GM12873 (cell line): ENCODE data around the gene SCN2A.

ENCODE experiments used
- TF ChIP-seq, protein P1 (sequence below): IDR thresholded peaks from 2 replicates; pipeline ENCODE4 v1.5.1; 2012; ENCODE audit warnings: low read depth, mild to moderate bottlenecking, moderate library complexity, low read length, control low read depth; ENCODE audit not compliant: insufficient read depth; ENCODE audit errors: missing control alignments

Gene SCN2A

DNA sequence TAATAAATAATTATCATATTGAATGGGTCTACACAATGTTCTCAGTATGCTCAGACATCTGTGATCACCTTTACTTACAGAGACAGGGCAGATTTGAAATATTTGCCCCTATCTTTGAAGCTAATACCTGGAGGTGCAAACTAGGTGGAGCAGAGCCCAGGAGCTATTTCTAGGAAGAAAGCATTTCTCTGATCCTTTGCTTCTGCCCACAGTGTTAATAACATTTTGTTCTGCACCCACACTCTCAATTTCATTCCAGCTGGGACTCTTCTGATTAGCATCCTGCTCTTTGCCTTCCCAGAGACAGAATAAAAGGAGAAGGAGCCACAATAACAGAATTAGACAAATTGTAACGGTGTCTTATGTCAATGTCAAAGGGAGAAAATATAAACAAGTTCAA, 11.6 kb upstream of the SCN2A start:
- TF ChIP-seq, protein P1, sequence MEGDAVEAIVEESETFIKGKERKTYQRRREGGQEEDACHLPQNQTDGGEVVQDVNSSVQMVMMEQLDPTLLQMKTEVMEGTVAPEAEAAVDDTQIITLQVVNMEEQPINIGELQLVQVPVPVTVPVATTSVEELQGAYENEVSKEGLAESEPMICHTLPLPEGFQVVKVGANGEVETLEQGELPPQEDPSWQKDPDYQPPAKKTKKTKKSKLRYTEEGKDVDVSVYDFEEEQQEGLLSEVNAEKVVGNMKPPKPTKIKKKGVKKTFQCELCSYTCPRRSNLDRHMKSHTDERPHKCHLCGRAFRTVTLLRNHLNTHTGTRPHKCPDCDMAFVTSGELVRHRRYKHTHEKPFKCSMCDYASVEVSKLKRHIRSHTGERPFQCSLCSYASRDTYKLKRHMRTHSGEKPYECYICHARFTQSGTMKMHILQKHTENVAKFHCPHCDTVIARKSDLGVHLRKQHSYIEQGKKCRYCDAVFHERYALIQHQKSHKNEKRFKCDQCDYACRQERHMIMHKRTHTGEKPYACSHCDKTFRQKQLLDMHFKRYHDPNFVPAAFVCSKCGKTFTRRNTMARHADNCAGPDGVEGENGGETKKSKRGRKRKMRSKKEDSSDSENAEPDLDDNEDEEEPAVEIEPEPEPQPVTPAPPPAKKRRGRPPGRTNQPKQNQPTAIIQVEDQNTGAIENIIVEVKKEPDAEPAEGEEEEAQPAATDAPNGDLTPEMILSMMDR: no peak

DNA sequence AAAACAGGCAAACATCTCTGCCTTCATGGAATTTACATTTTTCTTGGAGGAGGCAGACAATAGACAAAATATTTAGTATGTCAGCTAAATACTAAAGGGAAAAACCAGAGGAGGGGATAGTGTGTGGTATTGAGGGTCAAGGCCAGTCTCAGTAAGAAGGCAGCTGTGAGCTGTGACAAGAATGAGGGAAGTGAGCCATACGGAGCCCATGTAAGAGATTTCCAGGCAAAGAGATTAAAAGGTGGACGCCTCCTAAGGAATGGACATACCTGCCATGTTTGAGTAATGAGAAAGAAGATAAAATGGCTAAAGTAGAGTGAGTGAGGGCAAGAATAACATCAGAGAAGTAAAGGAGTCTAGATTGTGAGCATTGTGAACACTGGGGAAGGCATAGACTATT, 2.2 kb upstream of the SCN2A start:
- TF ChIP-seq, protein P1: no peak

DNA sequence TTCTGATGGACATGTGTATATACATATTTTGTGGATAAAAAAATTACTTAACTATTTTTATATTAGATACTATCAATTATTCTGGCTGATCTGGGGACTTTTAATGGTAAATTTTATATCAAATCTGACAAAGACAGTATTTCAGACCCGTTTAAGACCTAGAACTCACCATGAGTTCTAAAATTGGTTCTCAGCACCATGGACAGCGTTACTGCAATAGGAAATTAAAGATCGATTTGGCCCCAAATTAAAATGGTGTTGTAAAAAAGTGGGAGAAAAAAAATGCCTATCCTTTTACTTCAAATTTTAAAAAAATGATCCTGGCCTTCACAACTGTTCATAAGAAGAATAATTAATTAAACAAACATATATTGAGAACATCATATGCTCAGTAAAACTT, 919 bp upstream of the SCN2A start:
- TF ChIP-seq, protein P1: no peak

DNA sequence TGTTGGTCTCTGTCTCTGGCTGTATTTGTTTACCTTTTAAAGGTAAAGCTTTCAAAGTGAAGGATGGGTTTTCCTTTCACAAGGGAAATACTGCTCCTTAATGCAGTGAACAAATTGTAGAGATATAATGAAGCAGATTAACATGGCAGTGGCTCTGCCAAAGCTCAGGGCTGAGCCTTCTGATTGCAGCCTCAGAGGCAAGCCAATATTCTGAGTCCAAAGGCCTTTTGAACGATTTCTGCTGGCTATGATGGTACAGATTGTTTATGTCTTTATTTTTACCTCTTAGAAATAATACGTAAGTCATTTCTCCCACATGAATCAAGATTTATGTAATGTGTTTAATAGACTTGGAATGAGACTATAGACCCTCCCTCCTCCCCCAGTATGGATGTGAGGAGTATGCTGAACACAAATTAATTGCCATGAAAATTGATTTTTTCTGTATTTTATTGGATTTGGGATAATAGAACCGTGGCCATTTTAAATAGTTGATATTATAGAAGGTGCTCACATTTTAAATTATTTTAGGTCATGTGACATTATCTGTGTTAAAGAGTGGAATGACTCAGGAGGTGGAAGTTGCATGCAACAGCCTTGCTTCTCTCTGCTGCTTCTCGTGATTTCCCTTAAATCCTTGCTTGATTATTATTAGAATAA, 772 bp downstream of the SCN2A start:
- TF ChIP-seq, protein P1: no peak

DNA sequence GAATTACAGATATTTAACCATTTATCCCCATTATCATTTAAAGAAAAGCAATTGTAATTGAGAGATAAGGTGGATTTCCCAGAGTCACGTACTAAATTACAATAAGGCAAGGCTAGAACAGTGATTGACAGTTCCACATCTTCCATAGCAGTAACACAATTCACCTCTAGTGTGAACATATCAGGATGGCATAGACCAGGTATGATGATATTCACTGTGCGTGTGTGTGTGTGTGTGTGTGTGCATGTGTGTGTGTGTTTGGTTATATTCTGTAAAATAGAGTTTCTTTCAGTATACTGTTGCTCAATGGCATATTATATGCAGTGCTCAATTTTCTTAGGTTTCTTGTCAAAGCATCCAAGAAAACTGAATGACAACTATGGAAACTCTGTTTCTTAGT, 1.7 kb downstream of the SCN2A start:
- TF ChIP-seq, protein P1: no peak

DNA sequence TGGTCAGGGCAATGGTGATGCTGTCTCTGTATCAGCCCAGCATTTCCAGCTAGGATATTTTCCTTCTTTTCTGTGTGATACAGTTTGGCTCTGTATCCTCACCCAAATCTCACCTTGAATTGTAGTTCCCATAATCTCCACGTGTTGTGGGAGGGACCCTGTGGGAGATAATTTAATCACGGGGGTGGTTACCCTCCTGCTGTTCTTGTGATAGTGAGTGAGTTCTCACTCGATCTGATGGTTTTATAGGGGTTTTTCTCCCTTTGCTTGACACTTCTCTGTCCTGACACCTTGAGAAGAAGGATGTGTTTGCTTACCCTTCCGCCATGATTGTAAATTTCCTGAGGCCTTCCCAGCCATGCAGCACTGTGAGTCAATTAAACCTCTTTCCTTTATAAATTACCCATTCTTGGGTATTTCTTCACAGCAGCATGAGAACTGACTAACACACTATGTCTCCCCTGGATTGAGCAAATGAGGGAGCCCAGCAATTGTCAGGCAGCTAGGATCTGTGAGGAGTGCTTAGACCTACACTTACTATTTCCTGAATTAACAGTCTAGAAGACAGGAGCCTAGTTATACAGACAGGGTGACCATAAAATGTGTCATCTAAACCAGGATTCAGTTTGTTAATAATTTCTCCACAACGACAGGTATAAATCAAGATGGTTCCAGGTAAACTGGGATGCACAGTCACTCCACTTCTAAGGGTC, 6.0 kb downstream of the SCN2A start:
- TF ChIP-seq, protein P1: no peak

DNA sequence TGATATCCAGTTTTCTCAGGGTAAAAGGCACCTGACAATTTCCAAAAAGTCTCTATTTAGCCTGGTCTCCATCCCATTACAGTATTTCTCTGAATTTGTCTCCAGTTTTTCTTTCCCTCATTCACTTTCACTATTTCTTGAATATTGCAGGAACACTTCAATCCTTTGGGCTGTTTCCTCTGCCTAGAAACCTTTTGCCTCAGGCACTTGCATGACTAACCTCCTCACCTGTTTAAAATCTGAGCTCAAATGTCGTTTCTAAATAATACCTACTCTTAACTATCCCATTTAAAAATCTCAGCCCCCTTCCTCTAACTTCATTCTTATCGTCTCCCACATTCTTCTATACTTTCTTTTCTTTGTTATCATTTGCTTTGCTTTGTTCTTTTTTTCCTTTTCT, 9.0 kb downstream of the SCN2A start:
- TF ChIP-seq, protein P1: no peak
